ENCODE measurements around the gene NKTR.
A peak's percentile ranks its signal among the peaks of the same experiment; 100 is the strongest.
"Not testable (repeated sequence)": the region's sequence is repeated elsewhere in the genome, so short reads cannot be mapped to it uniquely, and the experiment has no call there.

The NKTR gene

GRCh38 chr3:42600111-42600957, at the start of gene NKTR:
NKTR (plus strand) TSS chr3:42600686; CDS start chr3:42601007, 321 bp downstream.
- DNase-seq: peak; percentile 100

- no peak for DNase-seq
Observed at GRCh38 chr3:42552830-42553229, 47.7 kb upstream of the NKTR start.

GRCh38 chr3:42556089-42556632, 44.3 kb upstream of the NKTR start:
- no peak for DNase-seq

GRCh38 chr3:42556817-42557216, 43.7 kb upstream of the NKTR start:
- not testable (repeated sequence) for DNase-seq

GRCh38 chr3:42557854-42558253, 42.6 kb upstream of the NKTR start:
- no peak for DNase-seq

- no peak for DNase-seq
Observed at GRCh38 chr3:42562047-42562907, 38.2 kb upstream of the NKTR start.

- no peak for DNase-seq
Observed at GRCh38 chr3:42569593-42570142, 30.8 kb upstream of the NKTR start.

- peak; percentile 88 for DNase-seq
Observed at GRCh38 chr3:42572278-42572677, 28.2 kb upstream of the NKTR start.

GRCh38 chr3:42575137-42575741, 25.2 kb upstream of the NKTR start:
- no peak for DNase-seq

- no peak for DNase-seq
Observed at GRCh38 chr3:42578054-42578453, 22.4 kb upstream of the NKTR start.

GRCh38 chr3:42579346-42579745, 21.1 kb upstream of the NKTR start:
- DNase-seq: not testable (repeated sequence)

GRCh38 chr3:42581400-42581708, 19.1 kb upstream of the NKTR start:
- DNase-seq: no peak

GRCh38 chr3:42581709-42582473, 18.6 kb upstream of the NKTR start, which contains the start of gene SEC22C:
SEC22C (minus strand) TSS chr3:42581967; CDS start chr3:42569046, 12,921 bp downstream.
- DNase-seq: peak; percentile 98

- no peak for DNase-seq
Observed at GRCh38 chr3:42582474-42583070, 17.9 kb upstream of the NKTR start.

GRCh38 chr3:42588625-42589024, 11.9 kb upstream of the NKTR start:
- no peak for DNase-seq

- no peak for DNase-seq
Observed at GRCh38 chr3:42589382-42590109, 10.9 kb upstream of the NKTR start.

- no peak for DNase-seq
Observed at GRCh38 chr3:42590989-42591756, 9.3 kb upstream of the NKTR start.

GRCh38 chr3:42591811-42592210, 8.7 kb upstream of the NKTR start:
- DNase-seq: no peak

- DNase-seq: no peak
Observed at GRCh38 chr3:42593635-42594034, 6.9 kb upstream of the NKTR start.

GRCh38 chr3:42595682-42596081, 4.8 kb upstream of the NKTR start:
- no peak for DNase-seq

Data from islet precursor cell (in vitro differentiated cells).